Right cardiac atrium (tissue), 5 donors: ENCODE results near the gene BAX. TPM values are rescaled to one million over a fixed set of nuclear protein-coding genes. Genes with fewer than 3 reads are reported as not detected.

Experiments
- ATAC-seq, 2 donors: fragments of 200-7000 bp; cut with Tn5 transposase; one replicate each; pipeline versions ENCODE4 v1.8.0 to v1.9.1; 2020; ENCODE audit warnings: moderate library complexity in 2 of 2, mild to moderate bottlenecking in 1 of 2
- DNase-seq, 3 donors: peaks; one replicate each; pipeline ENCODE4 v3.0.0-alpha.2; 2020
- H3K27ac ChIP-seq: one replicate; pipeline ENCODE4 v1.5.1; 2013; ENCODE audit warnings: mild to moderate bottlenecking, low read length, control low read depth, moderate library complexity
- H3K27me3 ChIP-seq: one replicate; pipeline ENCODE4 v1.6.1; 2013; ENCODE audit not compliant: control insufficient read depth, insufficient read depth
- H3K4me1 ChIP-seq: one replicate; pipeline ENCODE4 v1.6.1; 2013; ENCODE audit warnings: low read length; ENCODE audit not compliant: control insufficient read depth, insufficient read depth
- H3K4me3 ChIP-seq: one replicate; pipeline ENCODE4 v1.5.1; 2013; ENCODE audit warnings: low read length, control low read depth
- H3K9me3 ChIP-seq: one replicate; pipeline ENCODE4 v1.6.1; 2013; ENCODE audit warnings: low read length; ENCODE audit not compliant: control insufficient read depth
- WGBS: extraction: QIAGEN DNeasy Blood & Tissue Kit; methylation state at CpG from one replicate; pipeline ENCODE4 v1.1.7; 2013; 5-methylcytosine and 5-hydroxymethylcytosine counted together
- intact Hi-C, 4 donors: fragments of 100-400 bp; cut with DNase I; formaldehyde crosslinking; loops; one replicate each; pipeline versions ENCODE4 v1.11.0 to v1.14.0; 2022 to 2023
- polyA plus RNA-seq: library from polyadenylated mRNA; stranded (reverse); fragments of 200-250 nt; gene quantifications from one replicate; pipeline ENCODE4 v1.2.3, GENCODE V29; 2013
- total RNA-seq, 4 donors: library from RNA; stranded (reverse); fragmentation: NEBNext Ultra II Directional; extraction: Animal tissue kit (Norgen Biotek cat#: 25700); gene quantifications; one replicate each; pipeline ENCODE4 v1.2.1, GENCODE V29; 2021
- donor health status: healthy with polysubstance abuse.
- donor health status: DM: no; HTN: yes; CAD: no.
- donor health status: DM: no; HTN: no; CAD: no.
- donor health status: DM: no; HTN: yes; CAD: no; lungs with severe emphysema.
- donor health status: DM: yes; HTN: yes; CAD: no.

BAX gene
- total and polyA plus RNA-seq, 5 donors: 23.8 to 34.6 (median 26.6) TPM

DNA sequence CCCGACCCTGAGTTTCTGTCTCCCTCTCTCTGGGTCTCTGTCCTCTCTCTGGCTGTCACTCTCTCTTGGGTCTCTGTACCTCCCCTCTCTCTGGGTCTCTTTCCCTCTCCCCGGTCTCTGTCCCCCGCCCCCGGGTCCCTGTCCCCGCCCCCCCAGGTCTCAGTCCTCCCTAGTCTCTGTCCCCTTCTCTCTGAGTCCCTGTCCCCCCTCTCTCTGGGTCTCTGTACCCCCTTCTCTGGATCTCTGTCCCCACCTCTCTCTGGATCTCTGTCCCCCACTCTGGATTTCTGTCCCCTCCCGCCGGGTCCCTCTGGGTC lies 8.1 kb downstream of the BAX start:
- intact Hi-C loops: loop anchor here in 2 of 4 donors (10.0 kb wide), 2 partner anchors 58 to 88 kb away; partner anchors contain the start of genes NUCB1 (in 1 of the 2) and PPP1R15A (in 1 of the 2)
- H3K4me1 ChIP-seq: peaks cover 10% of the 10 kb centered on the region

DNA sequence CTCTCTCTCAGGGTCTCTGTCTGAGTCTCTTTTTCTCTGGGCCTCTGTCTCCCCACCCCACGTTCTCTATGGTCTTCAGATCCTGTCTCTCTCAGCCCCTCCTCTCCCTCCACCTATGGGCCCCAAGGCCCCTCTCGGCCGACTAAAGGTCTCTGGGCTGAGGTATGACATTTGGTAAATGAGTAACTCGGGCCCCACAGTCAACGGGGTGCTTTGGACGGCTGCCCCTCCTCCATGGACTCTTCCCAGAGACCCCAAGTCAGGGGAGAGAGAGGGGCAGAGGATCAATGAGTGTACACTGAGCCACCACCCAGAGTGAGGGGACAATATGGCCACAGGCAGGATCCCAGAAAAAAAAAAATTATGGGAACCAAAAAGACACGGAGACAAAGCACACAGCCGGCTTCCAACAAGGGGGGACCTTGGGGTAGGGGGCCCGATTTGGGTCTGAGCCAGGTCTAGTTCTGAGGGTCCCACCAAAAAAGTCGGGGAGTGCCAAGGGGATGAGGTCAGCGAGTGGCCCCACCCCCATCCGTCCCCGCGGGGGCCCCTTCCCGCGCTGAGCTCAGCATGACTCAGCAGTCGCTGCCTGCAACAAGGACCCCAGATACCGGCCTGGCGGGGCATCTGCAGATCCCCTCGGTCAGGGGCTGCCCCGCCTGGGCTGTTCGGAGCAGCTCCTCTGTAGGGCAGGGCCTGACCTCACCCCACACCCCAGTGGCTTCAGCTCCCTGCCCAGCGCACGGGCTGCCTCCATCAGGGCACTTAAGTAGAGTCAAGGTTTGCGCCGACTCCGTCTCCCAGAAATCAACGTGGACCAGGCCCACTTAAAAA lies 8.9 kb downstream of the BAX start:
- no peaks in the 10 kb centered on the region for H3K9me3 ChIP-seq
- intact Hi-C loops: loop anchor here in 2 of 4 donors (10.0 kb wide), 2 partner anchors 59 to 89 kb away; partner anchors contain the start of genes NUCB1 (in 1 of the 2) and PPP1R15A (in 1 of the 2)
- H3K4me1 ChIP-seq: peaks cover 11% of the 10 kb centered on the region
- peak; percentile 88 to 93 (median 92) for DNase-seq
- H3K27me3 ChIP-seq: no peaks in the 10 kb centered on the region
- WGBS: 13% methylated on average over 28 of the region's 28 CpGs
- peak; percentile 25 to 39 for ATAC-seq
- H3K27ac ChIP-seq: peak overlapping the region; percentile 85
- no peak overlapping the region for H3K4me3 ChIP-seq

More for the DNA sequence above, 8.1 kb downstream of the BAX start:
- peak overlapping the region; percentile 41 for H3K27ac ChIP-seq
- H3K27me3 ChIP-seq: no peaks in the 10 kb centered on the region
- WGBS: 64% methylated on average over 7 of the region's 7 CpGs
- ATAC-seq (no peak), DNase-seq (no peak)
- no peak overlapping the region for H3K4me3 ChIP-seq
- H3K9me3 ChIP-seq: no peaks in the 10 kb centered on the region

- 12% methylated on average over 19 of the region's 19 CpGs for WGBS
- H3K27ac ChIP-seq: peak overlapping the region; percentile 59
- intact Hi-C loops: loop anchor here in 2 of 4 donors (5.0 to 10.0 kb wide), 3 partner anchors 60 to 172 kb away; partner anchors contain the start of genes NUCB1 (in 1 of the 2) and PPP1R15A (in 1 of the 2)
Observed at GRCh38 chr19:48964205-48965039, 9.7 kb downstream of the BAX start.

DNA sequence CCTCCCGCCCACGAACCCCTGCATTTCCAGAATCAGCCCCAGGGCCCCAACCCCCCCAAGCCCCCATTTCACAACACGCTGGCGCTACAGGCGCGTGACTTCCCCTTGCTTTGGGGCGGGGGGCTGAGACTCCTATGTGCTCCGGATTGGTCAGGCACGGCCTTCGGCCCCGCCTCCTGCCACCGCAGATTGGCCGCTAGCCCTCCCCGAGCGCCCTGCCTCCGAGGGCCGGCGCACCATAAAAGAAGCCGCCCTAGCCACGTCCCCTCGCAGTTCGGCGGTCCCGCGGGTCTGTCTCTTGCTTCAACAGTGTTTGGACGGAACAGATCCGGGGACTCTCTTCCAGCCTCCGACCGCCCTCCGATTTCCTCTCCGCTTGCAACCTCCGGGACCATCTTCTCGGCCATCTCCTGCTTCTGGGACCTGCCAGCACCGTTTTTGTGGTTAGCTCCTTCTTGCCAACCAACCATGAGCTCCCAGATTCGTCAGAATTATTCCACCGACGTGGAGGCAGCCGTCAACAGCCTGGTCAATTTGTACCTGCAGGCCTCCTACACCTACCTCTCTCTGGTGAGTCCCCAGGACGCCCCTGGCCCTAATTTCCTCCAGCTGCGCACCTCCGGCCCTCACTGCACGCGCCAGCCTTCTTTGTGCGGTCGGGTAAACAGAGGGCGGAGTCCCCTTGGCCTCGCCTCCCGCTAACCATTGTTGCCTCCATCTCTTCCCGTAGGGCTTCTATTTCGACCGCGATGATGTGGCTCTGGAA lies 10.5 kb downstream of the BAX start, which contains the start of gene FTL:
Gene FTL, plus strand, starts transcription at position 270 of the 766 bp plus-strand sequence. Its CDS starts 199 bp downstream, at position 469.
- H3K4me3 ChIP-seq: peak within 1 kb of the TSS; percentile 69
- DNase-seq (peak; percentile 98 to 99 (median 99)), ATAC-seq (peak; percentile 87 to 90)
- H3K27ac ChIP-seq: peak within 1 kb of the TSS; percentile 86
- peaks cover 11% of the 10 kb centered on the region for H3K4me1 ChIP-seq
- intact Hi-C loops: loop anchor here in 2 of 4 donors (5.0 to 10.0 kb wide), 3 partner anchors 60 to 173 kb away; partner anchors contain the start of genes NUCB1 (in 1 of the 2) and PPP1R15A (in 1 of the 2)
- under 1% methylated on average over 52 of the region's 52 CpGs for WGBS
- H3K27me3 ChIP-seq: no peaks in the 10 kb centered on the region
- H3K9me3 ChIP-seq: no peaks in the 10 kb centered on the region

More at GRCh38 chr19:48964205-48965039, 9.7 kb downstream of the BAX start:
- Histone ChIP-seq H3K4me3 (peak overlapping the region; percentile 53), H3K4me1 (peaks cover 11% of the 10 kb centered on the region), H3K9me3 (no peaks in the 10 kb centered on the region), H3K27me3 (no peaks in the 10 kb centered on the region)
- DNase-seq: no peak
- no peak for ATAC-seq

DNA sequence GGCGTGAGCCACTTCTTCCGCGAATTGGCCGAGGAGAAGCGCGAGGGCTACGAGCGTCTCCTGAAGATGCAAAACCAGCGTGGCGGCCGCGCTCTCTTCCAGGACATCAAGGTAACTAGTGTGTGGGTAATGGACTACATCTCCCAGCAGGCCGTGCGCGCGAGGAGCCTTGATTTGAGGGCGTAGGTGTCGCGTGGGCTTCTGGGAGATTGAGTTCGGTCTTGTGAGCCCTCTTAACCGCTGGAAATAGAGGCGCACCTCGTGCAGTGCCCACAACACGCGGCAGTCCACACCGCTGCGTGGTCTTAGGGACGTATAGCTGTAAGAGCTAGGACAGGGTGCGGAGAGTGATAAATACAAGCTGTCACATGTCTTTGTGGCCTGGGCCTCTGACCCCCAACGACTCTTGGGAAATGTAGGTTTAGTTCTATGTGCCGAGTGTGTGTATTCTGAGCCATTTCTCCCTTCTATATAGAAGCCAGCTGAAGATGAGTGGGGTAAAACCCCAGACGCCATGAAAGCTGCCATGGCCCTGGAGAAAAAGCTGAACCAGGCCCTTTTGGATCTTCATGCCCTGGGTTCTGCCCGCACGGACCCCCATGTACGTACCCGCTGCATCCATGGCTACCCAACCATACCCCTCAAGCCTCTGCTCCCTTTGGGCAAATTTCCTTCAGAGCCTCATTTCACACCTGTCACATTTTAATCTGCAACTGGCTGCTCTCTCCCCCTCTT lies 11.3 kb downstream of the BAX start:
- ATAC-seq (peak; percentile 54 to 66), DNase-seq (peak; percentile 89 to 95 (median 92))
- WGBS: 10% methylated on average over 36 of the region's 36 CpGs
- H3K9me3 ChIP-seq: no peaks in the 10 kb centered on the region
- peak overlapping the region; percentile 86 for H3K27ac ChIP-seq
- no peaks in the 10 kb centered on the region for H3K27me3 ChIP-seq
- H3K4me1 ChIP-seq: peaks cover 11% of the 10 kb centered on the region
- peak overlapping the region; percentile 69 for H3K4me3 ChIP-seq
- intact Hi-C loops: loop anchor here in 2 of 4 donors (5.0 to 10.0 kb wide), 3 partner anchors 61 to 174 kb away; partner anchors contain the start of genes NUCB1 (in 1 of the 2) and PPP1R15A (in 1 of the 2)

DNA sequence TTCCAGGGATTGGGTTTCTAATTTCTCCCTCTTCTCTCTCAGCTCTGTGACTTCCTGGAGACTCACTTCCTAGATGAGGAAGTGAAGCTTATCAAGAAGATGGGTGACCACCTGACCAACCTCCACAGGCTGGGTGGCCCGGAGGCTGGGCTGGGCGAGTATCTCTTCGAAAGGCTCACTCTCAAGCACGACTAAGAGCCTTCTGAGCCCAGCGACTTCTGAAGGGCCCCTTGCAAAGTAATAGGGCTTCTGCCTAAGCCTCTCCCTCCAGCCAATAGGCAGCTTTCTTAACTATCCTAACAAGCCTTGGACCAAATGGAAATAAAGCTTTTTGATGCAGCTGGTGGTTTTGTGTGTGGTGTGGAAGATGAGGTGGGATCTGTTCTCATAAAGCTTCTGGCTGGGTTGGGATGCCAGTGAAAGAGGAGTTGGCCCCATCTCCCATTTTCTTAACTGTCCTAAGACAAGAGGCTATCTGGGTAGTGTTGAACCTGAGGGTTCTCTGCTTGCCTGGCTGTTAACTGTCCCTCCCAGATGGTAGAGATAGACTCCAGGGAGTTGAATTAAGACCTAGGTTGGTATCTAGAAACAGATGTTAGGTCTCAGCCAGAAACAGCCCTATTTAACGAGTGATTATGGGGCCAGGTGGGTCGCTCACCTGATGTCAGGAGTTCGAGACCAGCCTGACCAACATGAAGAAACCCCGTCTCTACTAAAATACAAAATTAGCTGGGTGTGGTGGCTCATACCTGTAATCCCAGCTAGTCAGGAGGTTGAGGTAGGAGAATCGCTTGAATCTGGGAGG lies 12.1 kb downstream of the BAX start:
- DNase-seq (peak in 1 of 3 donors; percentile 72), ATAC-seq (no peak)
- Histone ChIP-seq H3K27me3 (no peaks in the 10 kb centered on the region), H3K4me1 (peaks cover 11% of the 10 kb centered on the region), H3K9me3 (no peaks in the 10 kb centered on the region), H3K27ac (peak overlapping the region; percentile 8), H3K4me3 (peak overlapping the region; percentile 69)
- intact Hi-C loops: loop anchor here in 2 of 4 donors (5.0 to 10.0 kb wide), 3 partner anchors 62 to 174 kb away; partner anchors contain the start of genes NUCB1 (in 1 of the 2) and PPP1R15A (in 1 of the 2)
- 84% methylated on average over 10 of the region's 10 CpGs for WGBS

DNA sequence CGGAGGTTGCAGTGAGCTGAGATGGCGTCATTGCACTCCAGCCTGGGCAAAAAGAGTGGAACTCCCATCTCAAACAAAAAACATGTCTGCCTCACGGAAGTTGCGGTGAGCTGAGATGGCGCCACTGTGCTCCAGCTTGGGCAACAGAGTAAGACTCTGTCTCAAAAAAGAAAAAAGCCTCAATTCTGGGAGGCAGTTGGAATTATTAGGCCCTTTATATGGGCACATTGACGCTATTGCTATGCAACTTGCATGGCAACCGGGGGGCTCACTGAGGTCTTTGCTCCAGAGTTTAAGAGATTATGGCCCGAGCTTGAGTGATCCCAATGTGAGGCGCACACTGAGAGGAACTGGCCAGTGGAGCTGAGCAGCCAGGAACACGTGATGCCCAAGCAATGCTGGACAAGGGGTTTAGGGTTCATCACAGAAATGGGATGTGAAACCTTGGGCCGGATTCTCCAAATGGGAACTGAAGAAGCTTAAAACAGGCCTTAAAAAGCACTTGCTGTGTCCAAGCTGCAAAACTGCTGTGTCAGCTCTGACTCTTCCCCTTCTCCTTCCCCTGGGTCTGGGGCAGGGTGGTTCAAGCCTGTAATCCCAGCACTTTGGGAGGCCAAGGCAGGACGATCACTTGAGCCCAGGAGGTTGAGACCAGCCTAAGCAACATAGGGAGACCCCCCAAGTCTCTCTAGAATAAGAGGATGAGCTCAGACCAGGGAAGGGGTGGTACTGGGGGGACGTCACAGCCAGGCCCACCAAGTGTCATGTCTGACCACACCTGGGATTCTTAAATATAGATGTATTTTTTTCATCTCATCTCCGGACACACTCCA lies 12.9 kb downstream of the BAX start:
- no peak overlapping the region for H3K4me3 ChIP-seq
- no peaks in the 10 kb centered on the region for H3K27me3 ChIP-seq
- H3K4me1 ChIP-seq: peaks cover 11% of the 10 kb centered on the region
- DNase-seq: peak in 2 of 3 donors; percentile 78 to 80
- H3K9me3 ChIP-seq: no peaks in the 10 kb centered on the region
- intact Hi-C loops: loop anchor here in 2 of 4 donors (5.0 to 10.0 kb wide), 3 partner anchors 63 to 175 kb away; partner anchors contain the start of genes NUCB1 (in 1 of the 2) and PPP1R15A (in 1 of the 2)
- no peak for ATAC-seq
- peak overlapping the region; percentile 55 for H3K27ac ChIP-seq
- WGBS: 72% methylated on average over 14 of the region's 14 CpGs

GRCh38 chr19:48968179-48968661 lies 13.5 kb downstream of the BAX start:
- intact Hi-C loops: loop anchor here in 2 of 4 donors (5.0 to 10.0 kb wide), 3 partner anchors 63 to 176 kb away; partner anchors contain the start of genes NUCB1 (in 1 of the 2) and PPP1R15A (in 1 of the 2)

More at GRCh38 chr19:48968179-48968661, 13.5 kb downstream of the BAX start:
- Histone ChIP-seq H3K27ac (peak overlapping the region; percentile 55), H3K27me3 (no peaks in the 10 kb centered on the region), H3K4me1 (peaks cover 10% of the 10 kb centered on the region), H3K9me3 (no peaks in the 10 kb centered on the region), H3K4me3 (no peak overlapping the region)
- ATAC-seq (no peak), DNase-seq (no peak)
- 48% methylated on average over 4 of the region's 4 CpGs for WGBS
